NK-92 (cell line): ENCODE data around the gene DKC1.
"Not testable (repeated sequence)": the region's sequence is repeated elsewhere in the genome, so short reads cannot be mapped to it uniquely, and the experiment has no call there.

Experiments used
- DNase-seq: peaks from one replicate; lab custom pipeline; 2025; ENCODE audit not compliant: unreplicated experiment; lab: John Stamatoyannopoulos, UW

The DKC1 gene

DNA sequence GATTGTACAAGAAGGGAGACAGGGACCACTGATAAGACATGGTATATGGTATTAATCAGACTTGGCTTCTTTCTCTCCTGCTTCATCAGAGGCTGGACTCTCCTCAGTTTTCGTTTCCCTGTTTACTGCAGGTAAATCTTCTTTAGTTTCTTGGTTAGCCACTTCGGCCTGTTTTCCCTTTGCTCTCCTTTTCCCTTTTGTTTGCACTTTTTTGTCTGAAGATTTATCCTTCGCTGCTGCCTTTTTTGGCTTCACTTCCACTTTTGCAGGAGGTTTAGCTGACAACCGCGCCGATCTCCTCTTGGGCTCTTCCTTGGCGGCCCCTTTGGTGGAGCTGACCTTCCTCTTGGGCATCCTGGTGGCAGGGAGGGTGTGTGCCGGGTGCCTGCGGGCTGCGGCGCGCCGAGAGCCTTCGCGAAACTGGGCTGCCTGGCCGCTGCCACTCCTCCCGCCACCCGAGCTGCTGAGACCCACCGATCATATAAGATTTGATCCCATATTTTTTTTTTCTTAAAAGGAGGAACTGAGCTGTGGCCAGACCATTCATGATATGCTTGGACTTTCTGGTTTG lies 54.5 kb downstream of the DKC1 start:
- DNase-seq, result not testable (repeated sequence)

DNA sequence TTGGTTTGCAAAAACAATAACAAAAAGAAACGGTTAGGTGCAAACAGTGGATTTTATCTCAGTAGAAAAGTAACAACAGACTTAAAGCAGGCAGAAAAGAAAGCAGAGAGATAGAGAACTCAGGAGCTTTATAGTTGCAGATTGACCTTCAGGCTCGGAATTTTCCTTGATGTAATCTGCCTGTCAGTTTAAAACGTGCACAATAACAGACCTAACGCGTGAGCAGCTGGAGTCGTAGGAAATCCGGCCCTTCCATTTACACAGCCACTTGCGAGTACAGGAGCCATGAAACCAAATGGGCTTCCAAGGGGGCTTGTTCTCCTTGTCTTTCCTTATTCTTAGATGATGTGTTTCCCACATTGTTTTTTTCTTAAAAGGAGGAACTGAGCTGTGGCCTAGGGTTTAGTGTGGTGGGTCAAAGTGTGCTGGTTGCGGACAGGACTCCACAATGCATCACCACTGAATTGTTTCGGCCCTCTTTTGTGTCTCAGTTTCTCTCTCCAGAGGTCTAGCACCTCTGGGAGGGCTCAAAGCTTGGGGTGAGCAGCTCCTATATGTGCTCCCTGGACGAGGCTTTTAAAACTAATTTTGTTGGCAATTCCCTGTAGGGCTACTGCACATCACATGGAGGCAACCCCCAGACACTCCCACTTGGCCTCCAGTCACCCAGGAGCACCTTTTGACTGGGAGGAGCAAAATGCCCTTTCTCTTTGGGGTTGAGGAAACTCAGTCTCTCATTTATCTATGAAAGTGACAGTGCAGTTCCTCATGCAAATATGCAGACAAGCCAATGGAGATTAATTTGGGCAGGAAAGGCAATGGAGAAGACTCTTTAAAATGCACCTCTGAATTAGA lies 56.5 kb downstream of the DKC1 start:
- no peak for DNase-seq

DNA sequence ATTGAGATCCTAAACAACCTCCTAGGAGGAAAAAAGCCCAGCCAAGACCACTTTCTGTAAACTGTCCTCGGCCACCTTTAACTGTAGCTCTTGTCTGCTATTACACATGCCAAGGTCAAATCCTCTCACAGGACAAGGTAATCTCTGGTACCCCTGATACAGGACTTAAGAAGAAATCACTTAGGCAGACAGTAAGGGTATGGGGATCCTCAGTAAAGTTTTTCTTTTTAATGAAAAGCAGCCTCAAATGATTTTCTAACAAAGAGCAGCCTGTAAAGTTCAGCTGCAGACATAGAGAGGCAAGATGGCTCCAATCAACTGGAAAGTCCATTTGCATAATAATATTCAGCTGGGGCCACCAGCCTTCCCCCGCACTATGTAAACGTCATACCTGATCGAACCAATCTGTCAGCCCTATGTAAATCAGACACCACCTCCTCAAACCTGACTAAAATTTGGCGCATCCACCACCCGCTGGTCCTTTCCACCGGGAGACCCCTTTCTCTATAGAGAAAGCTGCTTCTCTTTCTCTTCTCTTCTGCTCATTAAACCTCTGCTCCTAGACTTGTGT lies 57.2 kb downstream of the DKC1 start:
- DNase-seq, result no peak

DNA sequence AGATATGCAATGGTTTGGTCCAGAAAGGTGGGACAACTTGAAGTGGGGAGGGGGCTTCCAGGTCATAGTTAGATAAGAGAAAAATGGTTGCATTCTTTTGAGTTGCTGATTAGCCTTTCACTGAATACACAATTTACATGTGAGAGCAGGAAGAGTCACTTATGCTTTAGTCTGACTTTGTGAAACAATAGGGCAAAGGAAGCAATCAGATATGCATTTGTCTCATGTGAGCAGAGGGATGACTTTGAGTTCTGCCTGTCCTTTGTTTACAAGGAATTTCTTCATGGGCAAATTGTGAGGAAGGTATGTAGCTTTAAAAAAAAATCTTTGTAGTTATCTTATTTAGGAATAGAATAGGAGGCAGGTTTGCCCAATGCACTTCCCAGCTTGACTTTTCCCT lies 58.9 kb downstream of the DKC1 start:
- DNase-seq, result no peak

DNA sequence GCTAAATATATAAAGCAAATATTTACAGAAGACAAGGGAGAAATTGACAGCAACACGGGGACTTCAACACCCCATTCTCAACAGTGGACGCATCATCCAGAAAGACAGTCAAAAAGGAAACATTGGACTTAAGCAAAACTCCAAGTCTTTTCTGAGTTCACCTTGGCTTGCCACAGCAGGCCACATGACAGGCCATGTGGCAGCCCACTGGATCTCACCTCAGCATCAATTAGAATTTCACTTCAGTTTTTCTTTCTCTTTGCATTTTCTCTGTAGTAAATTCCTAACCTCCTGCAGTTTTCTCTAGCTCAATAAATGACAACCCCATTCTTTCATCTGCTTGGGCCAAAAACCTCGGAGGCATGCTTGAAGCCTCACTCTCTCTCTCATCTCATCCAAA lies 59.4 kb downstream of the DKC1 start:
- no peak for DNase-seq

DNA sequence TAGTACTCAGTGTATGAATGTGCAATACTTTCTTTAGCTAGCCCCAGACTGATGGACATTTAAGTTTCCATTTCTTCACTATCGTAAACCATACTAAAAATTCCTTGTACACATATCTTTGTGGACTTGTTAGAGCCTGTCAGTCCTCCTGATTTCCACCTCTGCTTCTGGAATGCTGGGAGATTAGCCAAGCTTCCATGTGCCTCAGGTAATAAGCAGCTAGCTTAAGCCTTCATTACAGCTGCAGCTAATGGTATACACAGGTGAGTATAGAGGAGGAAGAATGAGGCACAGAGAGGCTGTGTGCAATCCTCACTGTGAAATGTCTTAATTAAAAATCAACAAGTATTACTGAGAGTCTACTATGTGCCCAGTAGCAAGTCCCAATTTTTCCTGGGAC lies 62.0 kb downstream of the DKC1 start:
- DNase-seq, result no peak

DNA sequence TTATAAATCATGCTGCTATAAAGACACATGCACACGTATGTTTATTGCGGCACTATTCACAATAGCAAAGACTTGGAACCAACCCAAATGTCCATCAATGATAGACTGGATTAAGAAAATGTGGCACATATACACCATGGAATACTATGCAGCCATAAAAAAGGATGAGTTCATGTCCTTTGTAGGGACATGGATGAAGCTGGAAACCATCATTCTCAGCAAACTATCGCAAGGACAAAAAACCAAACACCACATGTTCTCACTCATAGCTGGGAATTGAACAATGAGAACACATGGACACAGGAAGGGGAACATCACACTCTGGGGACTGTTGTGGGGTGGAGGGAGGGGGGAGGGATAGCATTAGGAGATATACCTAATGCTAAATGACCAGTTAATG lies 62.9 kb downstream of the DKC1 start:
- DNase-seq, result not testable (repeated sequence)
